ENCODE data around the gene CEP170.
"Not testable (repeated sequence)": the region's sequence is repeated elsewhere in the genome, so short reads cannot be mapped to it uniquely, and the experiment has no call there.

The CEP170 gene

GRCh38 chr1:243107171-243107570 is 147.9 kb downstream of the CEP170 start:
- H3K4me3 ChIP-seq (ENCODE audit: low read length); DNase-seq (ENCODE audit: low read depth): not testable (repeated sequence)

- H3K4me3 ChIP-seq (ENCODE audit: low read length); DNase-seq (ENCODE audit: low read depth): not testable (repeated sequence)
Observed at GRCh38 chr1:243105652-243106332, 149.3 kb downstream of the CEP170 start.

- H3K4me3 ChIP-seq (ENCODE audit: low read length), result not testable (repeated sequence)
- DNase-seq (ENCODE audit: low read depth), result peak; percentile 25
Observed at GRCh38 chr1:243105104-243105503, 150.0 kb downstream of the CEP170 start.

GRCh38 chr1:243104452-243104851 is 150.6 kb downstream of the CEP170 start:
- H3K4me3 ChIP-seq (ENCODE audit: low read length); DNase-seq (ENCODE audit: low read depth): not testable (repeated sequence)

- peak; percentile 50 for DNase-seq (ENCODE audit: low read depth)
- peak overlapping the region; percentile 56 for H3K4me3 ChIP-seq (ENCODE audit: low read length)
Observed at GRCh38 chr1:243101551-243102050, 153.5 kb downstream of the CEP170 start.

GRCh38 chr1:243087368-243087767 is 167.7 kb downstream of the CEP170 start:
- not testable (repeated sequence) for H3K4me3 ChIP-seq (ENCODE audit: low read length); DNase-seq (ENCODE audit: low read depth)
